SK-N-SH (cell line): ENCODE results near the gene DYRK1A. TPM values are rescaled to one million over a fixed set of nuclear protein-coding genes. Genes with fewer than 3 reads are reported as not detected.

Experiments
- CTCF ChIA-PET: fragments of 300-600, 350-600 bp; formaldehyde crosslinking; extraction: SDS; loops from one replicate; lab custom pipeline; 2021; lab: Yijun Ruan, JAX
- POLR2A ChIA-PET: fragments of 350-600 bp; sonication (Branson Sonifier 250); formaldehyde crosslinking; extraction: SDS; loops from one replicate; lab custom pipeline; 2020; ENCODE audit warnings: antibody characterized with exemption, inconsistent platforms; lab: Yijun Ruan, JAX
- DNase-seq: peaks from one replicate; pipeline ENCODE4 v3.0.0; 2012
- H2AFZ ChIP-seq: fragments of 200-600 bp; sonication (generic); 2 replicates; pipeline ENCODE4 v1.8.1; 2016; ENCODE audit warnings: antibody characterized with exemption, mild to moderate bottlenecking, low read depth
- H3F3A ChIP-seq: fragments of 200-600 bp; sonication (generic); replicated peaks from 2 replicates; pipeline ENCODE3; 2016; ENCODE audit warnings: antibody characterized with exemption, mild to moderate bottlenecking; ENCODE audit not compliant: insufficient read depth
- H3K27ac ChIP-seq, 2 experiments: fragments of 200-500 bp in 1 of 2; fragments of 200-600 bp in 1 of 2; sonication (Bioruptor generic) in 1 of 2; sonication (generic), shearing (Covaris generic) in 1 of 2; 2 replicates each; pipeline versions ENCODE4 v1.5.1 to v1.6.1; 2014 to 2016; ENCODE audit warnings: low read depth in 2 of 2, inconsistent platforms in 1 of 2, low read length in 1 of 2, mild to moderate bottlenecking in 1 of 2, mixed read lengths in 1 of 2
- H3K27me3 ChIP-seq: fragments of 200-600 bp; sonication (generic), shearing (Covaris generic); 2 replicates; pipeline ENCODE4 v1.6.1; 2016; ENCODE audit warnings: mixed run types; ENCODE audit not compliant: insufficient read depth
- H3K36me3 ChIP-seq, 2 experiments: fragments of 200-500 bp in 1 of 2; fragments of 200-600 bp in 1 of 2; sonication (Bioruptor generic) in 1 of 2; sonication (generic) in 1 of 2; replicated peaks in 1 of 2; 2 replicates each; pipeline versions ENCODE3 to v1.5.1; 2014 to 2016; ENCODE audit warnings: low read length in 1 of 2, mild to moderate bottlenecking in 1 of 2; ENCODE audit not compliant: insufficient read depth in 2 of 2, control insufficient read depth in 1 of 2
- H3K4me1 ChIP-seq, 2 experiments: fragments of 200-500 bp in 1 of 2; fragments of 200-600 bp in 1 of 2; sonication (Bioruptor generic) in 1 of 2; sonication (generic), shearing (Covaris generic) in 1 of 2; 2 replicates each; pipeline versions ENCODE4 v1.5.1 to v1.6.1; 2014 to 2016; ENCODE audit warnings: low read depth in 1 of 2, low read length in 1 of 2, mixed run types in 1 of 2; ENCODE audit not compliant: insufficient read depth in 2 of 2, control insufficient read depth in 1 of 2
- H3K4me2 ChIP-seq: fragments of 200-600 bp; sonication (generic), shearing (Covaris generic); 2 replicates; pipeline ENCODE4 v1.6.1; 2017; ENCODE audit warnings: mixed run types
- H3K4me3 ChIP-seq, 2 experiments: fragments of 200-500 bp in 1 of 2; fragments of 200-600 bp in 1 of 2; sonication (Bioruptor generic) in 1 of 2; sonication (generic), shearing (Covaris generic) in 1 of 2; 2 replicates each; pipeline versions ENCODE4 v1.5.1 to v1.8.1; 2014 to 2016; ENCODE audit warnings: low read depth in 2 of 2, inconsistent platforms in 1 of 2, low read length in 1 of 2, mild to moderate bottlenecking in 1 of 2, mixed read lengths in 1 of 2, moderate library complexity in 1 of 2
- H3K79me2 ChIP-seq: fragments of 200-600 bp; sonication (generic); 2 replicates; pipeline ENCODE4 v1.8.1; 2017; ENCODE audit warnings: mild to moderate bottlenecking; ENCODE audit not compliant: insufficient read depth
- H3K9ac ChIP-seq: fragments of 200-600 bp; sonication (generic); 2 replicates; pipeline ENCODE4 v1.6.1; 2017; ENCODE audit warnings: mixed run types
- H3K9me2 ChIP-seq: fragments of 200-600 bp; sonication (generic); 2 replicates; pipeline ENCODE4 v1.6.1; 2017; ENCODE audit warnings: mixed run types
- H3K9me3 ChIP-seq: fragments of 200-600 bp; sonication (generic); 2 replicates; pipeline ENCODE4 v1.6.1; 2017; ENCODE audit warnings: mixed run types, mild to moderate bottlenecking, moderate library complexity
- H4K20me1 ChIP-seq: fragments of 200-600 bp; sonication (generic); 2 replicates; pipeline ENCODE4 v1.6.1; 2017; ENCODE audit warnings: mild to moderate bottlenecking, mixed run types; ENCODE audit not compliant: insufficient read depth
- EZH2phosphoT487 ChIP-seq: fragments of 200-600 bp; sonication (generic); IDR thresholded peaks from 2 replicates; pipeline ENCODE4 v1.6.1; 2017; ENCODE audit warnings: low read depth, mixed run types, mild to moderate bottlenecking, antibody characterized with exemption, moderate library complexity, borderline replicate concordance
- FOXJ3 ChIP-seq: sonication (generic); formaldehyde crosslinking; IDR thresholded peaks from 2 replicates; pipeline ENCODE4 v1.5.1; 2020; ENCODE audit warnings: mild to moderate bottlenecking, missing genetic modification reagents
- GABPA ChIP-seq: IDR thresholded peaks from 2 replicates; pipeline ENCODE4 v1.4.0; 2012; ENCODE audit warnings: low read depth, mild to moderate bottlenecking
- GATA2 ChIP-seq: sonication (generic); formaldehyde crosslinking; IDR thresholded peaks from 2 replicates; pipeline ENCODE4 v1.5.0; 2020; ENCODE audit warnings: mild to moderate bottlenecking, missing genetic modification reagents
- NFIC ChIP-seq: IDR thresholded peaks from 2 replicates; pipeline ENCODE4 v1.4.0; 2012; ENCODE audit warnings: borderline replicate concordance
- NRF1 ChIP-seq: IDR thresholded peaks from 2 replicates; pipeline ENCODE4 v1.6.1; 2012; ENCODE audit warnings: low read depth, mild to moderate bottlenecking, low read length
- RAD21 ChIP-seq: IDR thresholded peaks from 2 replicates; pipeline ENCODE4 v1.6.1; 2012; ENCODE audit warnings: mild to moderate bottlenecking, low read length
- SIN3A ChIP-seq: IDR thresholded peaks from 2 replicates; pipeline ENCODE4 v1.6.1; 2012; ENCODE audit warnings: low read depth, mild to moderate bottlenecking, low read length, moderate library complexity, borderline replicate concordance
- TAF1 ChIP-seq: IDR thresholded peaks from 2 replicates; pipeline ENCODE4 v1.6.1; 2012; ENCODE audit warnings: low read depth, mild to moderate bottlenecking, low read length, moderate library complexity, borderline replicate concordance
- TCF12 ChIP-seq: IDR thresholded peaks from 2 replicates; pipeline ENCODE4 v1.4.0; 2012
- TEAD4 ChIP-seq: IDR thresholded peaks from 2 replicates; pipeline ENCODE4 v1.4.0; 2012; ENCODE audit warnings: mild to moderate bottlenecking, borderline replicate concordance; ENCODE audit not compliant: insufficient read depth
- ZBTB33 ChIP-seq: IDR thresholded peaks from 2 replicates; pipeline ENCODE4 v1.4.0; 2012; ENCODE audit warnings: low read depth, borderline replicate concordance
- WGBS: methylation state at CpG from one replicate; pipeline ENCODE4 v1.1.6; 2017; ENCODE audit warnings: low lambda C conversion rate; 5-methylcytosine and 5-hydroxymethylcytosine counted together
- polyA plus RNA-seq, 3 experiments: library from polyadenylated mRNA; depleted of rRNA; stranded (reverse); fragments of >200 nt; gene quantifications; 2 replicates each; pipeline ENCODE4 v1.2.3, GENCODE V29; 2012
- TF ChIP-seq, protein P1 (sequence below): IDR thresholded peaks from 2 replicates; pipeline ENCODE4; 2012
- TF ChIP-seq, protein P2 (sequence below): IDR thresholded peaks from 2 replicates; pipeline ENCODE4 v1.6.1; 2012; ENCODE audit warnings: mild to moderate bottlenecking, low read depth, low read length, moderate library complexity
- TF ChIP-seq, protein P3 (sequence below): IDR thresholded peaks from 2 replicates; pipeline ENCODE4 v1.4.0; 2012; ENCODE audit warnings: low read depth, borderline replicate concordance
- TF ChIP-seq, protein P4 (sequence below): fragments of 200-600 bp; sonication (generic); IDR thresholded peaks from 2 replicates; pipeline ENCODE4 v1.6.1; 2017; ENCODE audit warnings: antibody characterized with exemption, mild to moderate bottlenecking, moderate library complexity

Gene DYRK1A
- polyA plus RNA-seq, 1 of the 3 experiments (the other 2 are of a cell fraction), result 19.3 TPM

DNA sequence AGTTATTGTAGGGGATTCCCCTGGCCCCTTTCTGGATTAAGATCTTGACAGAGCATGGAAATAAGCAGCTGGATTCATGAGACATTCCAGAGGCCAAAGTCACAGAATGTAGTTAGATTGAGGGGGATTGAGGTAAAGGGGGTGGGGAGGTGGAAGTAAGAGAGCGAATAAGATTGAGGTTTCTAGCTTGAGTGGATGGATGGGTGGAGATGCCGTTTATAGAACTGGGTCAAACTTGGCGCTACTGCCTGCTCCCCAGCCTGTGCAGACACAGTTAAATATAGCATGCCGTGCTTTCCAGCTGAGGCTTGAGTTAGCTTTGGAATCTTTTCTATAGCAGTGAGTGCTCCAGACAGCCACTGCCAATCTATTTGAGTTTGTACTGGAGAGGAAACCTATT is 85.7 kb downstream of the DYRK1A start (continued):
- TF ChIP-seq ZBTB33, result no peak
- TF ChIP-seq NFIC, result no peak
- TF ChIP-seq TEAD4, result no peak; the same call in 1 of the 2 replicates
- TF ChIP-seq GABPA, result no peak
- TF ChIP-seq, protein P1, sequence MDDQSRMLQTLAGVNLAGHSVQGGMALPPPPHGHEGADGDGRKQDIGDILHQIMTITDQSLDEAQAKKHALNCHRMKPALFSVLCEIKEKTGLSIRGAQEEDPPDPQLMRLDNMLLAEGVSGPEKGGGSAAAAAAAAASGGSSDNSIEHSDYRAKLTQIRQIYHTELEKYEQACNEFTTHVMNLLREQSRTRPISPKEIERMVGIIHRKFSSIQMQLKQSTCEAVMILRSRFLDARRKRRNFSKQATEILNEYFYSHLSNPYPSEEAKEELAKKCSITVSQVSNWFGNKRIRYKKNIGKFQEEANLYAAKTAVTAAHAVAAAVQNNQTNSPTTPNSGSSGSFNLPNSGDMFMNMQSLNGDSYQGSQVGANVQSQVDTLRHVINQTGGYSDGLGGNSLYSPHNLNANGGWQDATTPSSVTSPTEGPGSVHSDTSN, result no peak; the same call in 1 of the 2 replicates
- no peak for TF ChIP-seq EZH2phosphoT487
- TF ChIP-seq TCF12, result peak; percentile 66

DNA sequence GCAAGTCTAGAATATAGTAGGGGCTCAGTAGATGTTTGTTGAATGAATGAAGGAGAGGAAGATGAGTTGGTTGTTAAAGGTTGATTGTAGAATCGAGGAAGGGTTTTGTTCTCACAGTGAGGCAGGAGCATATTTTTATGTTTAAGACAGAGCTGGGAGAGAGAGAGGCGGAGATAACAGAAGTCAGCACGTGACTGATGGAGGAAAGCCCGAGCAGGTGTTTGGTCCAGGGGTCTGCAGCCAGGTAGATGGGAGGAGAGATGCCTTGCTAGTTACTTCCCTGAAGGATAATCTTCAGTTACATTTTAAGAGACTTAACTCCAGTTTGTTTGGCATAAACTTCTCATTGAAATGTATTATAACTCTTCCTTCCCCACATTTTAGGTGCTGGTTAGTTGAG is 86.8 kb downstream of the DYRK1A start:
- H3F3A ChIP-seq, result peaks cover 31% of the 10 kb centered on the region
- no peak overlapping the region for H2AFZ ChIP-seq
- POLR2A ChIA-PET, result no interaction called here
- H3K9ac ChIP-seq, result no peak overlapping the region
- no peak for TF ChIP-seq GATA2 (CRISPR knock-in tag)
- no peak for TF ChIP-seq ZBTB33
- TF ChIP-seq, protein P2, sequence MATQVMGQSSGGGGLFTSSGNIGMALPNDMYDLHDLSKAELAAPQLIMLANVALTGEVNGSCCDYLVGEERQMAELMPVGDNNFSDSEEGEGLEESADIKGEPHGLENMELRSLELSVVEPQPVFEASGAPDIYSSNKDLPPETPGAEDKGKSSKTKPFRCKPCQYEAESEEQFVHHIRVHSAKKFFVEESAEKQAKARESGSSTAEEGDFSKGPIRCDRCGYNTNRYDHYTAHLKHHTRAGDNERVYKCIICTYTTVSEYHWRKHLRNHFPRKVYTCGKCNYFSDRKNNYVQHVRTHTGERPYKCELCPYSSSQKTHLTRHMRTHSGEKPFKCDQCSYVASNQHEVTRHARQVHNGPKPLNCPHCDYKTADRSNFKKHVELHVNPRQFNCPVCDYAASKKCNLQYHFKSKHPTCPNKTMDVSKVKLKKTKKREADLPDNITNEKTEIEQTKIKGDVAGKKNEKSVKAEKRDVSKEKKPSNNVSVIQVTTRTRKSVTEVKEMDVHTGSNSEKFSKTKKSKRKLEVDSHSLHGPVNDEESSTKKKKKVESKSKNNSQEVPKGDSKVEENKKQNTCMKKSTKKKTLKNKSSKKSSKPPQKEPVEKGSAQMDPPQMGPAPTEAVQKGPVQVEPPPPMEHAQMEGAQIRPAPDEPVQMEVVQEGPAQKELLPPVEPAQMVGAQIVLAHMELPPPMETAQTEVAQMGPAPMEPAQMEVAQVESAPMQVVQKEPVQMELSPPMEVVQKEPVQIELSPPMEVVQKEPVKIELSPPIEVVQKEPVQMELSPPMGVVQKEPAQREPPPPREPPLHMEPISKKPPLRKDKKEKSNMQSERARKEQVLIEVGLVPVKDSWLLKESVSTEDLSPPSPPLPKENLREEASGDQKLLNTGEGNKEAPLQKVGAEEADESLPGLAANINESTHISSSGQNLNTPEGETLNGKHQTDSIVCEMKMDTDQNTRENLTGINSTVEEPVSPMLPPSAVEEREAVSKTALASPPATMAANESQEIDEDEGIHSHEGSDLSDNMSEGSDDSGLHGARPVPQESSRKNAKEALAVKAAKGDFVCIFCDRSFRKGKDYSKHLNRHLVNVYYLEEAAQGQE, result no peak
- no peak for TF ChIP-seq TAF1
- no peak for TF ChIP-seq SIN3A
- no peak for TF ChIP-seq NRF1
- no peak for TF ChIP-seq FOXJ3 (CRISPR knock-in tag)
- no peak for TF ChIP-seq RAD21
- TF ChIP-seq, protein P3, sequence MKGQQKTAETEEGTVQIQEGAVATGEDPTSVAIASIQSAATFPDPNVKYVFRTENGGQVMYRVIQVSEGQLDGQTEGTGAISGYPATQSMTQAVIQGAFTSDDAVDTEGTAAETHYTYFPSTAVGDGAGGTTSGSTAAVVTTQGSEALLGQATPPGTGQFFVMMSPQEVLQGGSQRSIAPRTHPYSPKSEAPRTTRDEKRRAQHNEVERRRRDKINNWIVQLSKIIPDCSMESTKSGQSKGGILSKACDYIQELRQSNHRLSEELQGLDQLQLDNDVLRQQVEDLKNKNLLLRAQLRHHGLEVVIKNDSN, result no peak
- TF ChIP-seq, protein P4, sequence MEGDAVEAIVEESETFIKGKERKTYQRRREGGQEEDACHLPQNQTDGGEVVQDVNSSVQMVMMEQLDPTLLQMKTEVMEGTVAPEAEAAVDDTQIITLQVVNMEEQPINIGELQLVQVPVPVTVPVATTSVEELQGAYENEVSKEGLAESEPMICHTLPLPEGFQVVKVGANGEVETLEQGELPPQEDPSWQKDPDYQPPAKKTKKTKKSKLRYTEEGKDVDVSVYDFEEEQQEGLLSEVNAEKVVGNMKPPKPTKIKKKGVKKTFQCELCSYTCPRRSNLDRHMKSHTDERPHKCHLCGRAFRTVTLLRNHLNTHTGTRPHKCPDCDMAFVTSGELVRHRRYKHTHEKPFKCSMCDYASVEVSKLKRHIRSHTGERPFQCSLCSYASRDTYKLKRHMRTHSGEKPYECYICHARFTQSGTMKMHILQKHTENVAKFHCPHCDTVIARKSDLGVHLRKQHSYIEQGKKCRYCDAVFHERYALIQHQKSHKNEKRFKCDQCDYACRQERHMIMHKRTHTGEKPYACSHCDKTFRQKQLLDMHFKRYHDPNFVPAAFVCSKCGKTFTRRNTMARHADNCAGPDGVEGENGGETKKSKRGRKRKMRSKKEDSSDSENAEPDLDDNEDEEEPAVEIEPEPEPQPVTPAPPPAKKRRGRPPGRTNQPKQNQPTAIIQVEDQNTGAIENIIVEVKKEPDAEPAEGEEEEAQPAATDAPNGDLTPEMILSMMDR, result no peak
- no peaks in the 10 kb centered on the region for H3K9me3 ChIP-seq
- peak overlapping the region; percentile 26 to 67; a peak in 1 of 4 replicates for H3K27ac ChIP-seq
- H3K36me3 ChIP-seq, result peaks cover 3% of the 10 kb centered on the region in 2 experiments
- no peaks in the 10 kb centered on the region for H3K27me3 ChIP-seq
- DNase-seq, result no peak
- peaks cover 30 to 37% of the 10 kb centered on the region in 2 experiments for H3K4me1 ChIP-seq
- H3K4me2 ChIP-seq, result no peak overlapping the region
- peaks cover 96% of the 10 kb centered on the region for H3K79me2 ChIP-seq
- H4K20me1 ChIP-seq, result peaks cover 96% of the 10 kb centered on the region
- CTCF ChIA-PET, result interaction anchor here (1.3 kb wide), 1 partner anchor 10 kb away, joined by 4 read pairs; no protein-coding TSS in a partner anchor
- H3K9me2 ChIP-seq, result no peaks in the 10 kb centered on the region
- H3K4me3 ChIP-seq, result no peak overlapping the region
- WGBS, result 96% methylated on average over 4 of the region's 4 CpGs
